ENCODE data around the gene SELENOO.
"Not testable (repeated sequence)": the region's sequence is repeated elsewhere in the genome, so short reads cannot be mapped to it uniquely, and the experiment has no call there.

The SELENOO gene

GRCh38 chr22:50201191-50202129, 649 bp downstream of the SELENOO start:
- no peak for DNase-seq (ENCODE audit: low read depth)

- DNase-seq (ENCODE audit: low read depth), result no peak
Observed at GRCh38 chr22:50202130-50202666, 1.4 kb downstream of the SELENOO start.

DNA sequence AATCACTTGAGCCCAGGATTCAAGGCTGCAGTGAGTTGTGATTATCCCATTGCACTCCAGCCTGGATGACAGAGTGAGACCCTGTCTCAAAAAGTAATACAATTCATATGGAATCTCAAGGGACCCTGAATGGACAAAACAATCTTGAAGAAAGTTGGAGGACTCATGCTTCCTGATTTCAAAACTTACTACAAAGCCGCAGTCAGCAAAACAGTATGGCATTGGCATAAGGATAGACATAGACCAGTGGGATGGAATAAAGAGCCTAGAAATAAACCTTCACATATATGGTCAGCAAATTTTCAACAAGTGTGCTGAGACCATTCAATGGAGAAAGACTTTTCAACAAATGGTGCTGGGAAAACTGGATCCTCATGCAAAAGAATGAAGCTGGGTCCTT, 2.5 kb downstream of the SELENOO start:
- DNase-seq (ENCODE audit: low read depth), result no peak

GRCh38 chr22:50204571-50204970, 3.8 kb downstream of the SELENOO start:
- DNase-seq (ENCODE audit: low read depth), result no peak

- DNase-seq (ENCODE audit: low read depth), result not testable (repeated sequence)
Observed at GRCh38 chr22:50204998-50205397, 4.2 kb downstream of the SELENOO start.

GRCh38 chr22:50205781-50206569, 5.2 kb downstream of the SELENOO start:
- no peak for DNase-seq (ENCODE audit: low read depth)

DNA sequence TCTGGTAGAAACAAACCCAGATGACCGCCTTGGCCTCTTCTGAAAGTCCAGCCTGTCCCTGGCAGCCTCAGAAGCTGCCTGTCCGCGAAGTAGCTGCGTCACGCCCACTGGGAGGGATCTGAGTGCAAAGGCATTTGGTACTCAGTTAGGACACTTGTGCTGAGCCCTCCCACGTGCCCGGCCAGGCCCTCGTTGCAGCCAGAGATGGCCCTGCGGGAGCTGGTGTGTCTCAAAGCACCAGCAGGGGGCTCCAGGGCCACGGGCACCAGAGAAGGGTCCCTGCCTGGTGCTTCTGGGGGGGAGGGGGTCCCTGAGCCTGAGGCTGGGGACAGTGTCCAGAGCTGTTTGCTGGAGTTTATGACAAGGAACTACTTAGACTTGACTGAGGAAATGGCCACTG, 5.8 kb downstream of the SELENOO start:
- peak; percentile 38 for DNase-seq (ENCODE audit: low read depth)

DNA sequence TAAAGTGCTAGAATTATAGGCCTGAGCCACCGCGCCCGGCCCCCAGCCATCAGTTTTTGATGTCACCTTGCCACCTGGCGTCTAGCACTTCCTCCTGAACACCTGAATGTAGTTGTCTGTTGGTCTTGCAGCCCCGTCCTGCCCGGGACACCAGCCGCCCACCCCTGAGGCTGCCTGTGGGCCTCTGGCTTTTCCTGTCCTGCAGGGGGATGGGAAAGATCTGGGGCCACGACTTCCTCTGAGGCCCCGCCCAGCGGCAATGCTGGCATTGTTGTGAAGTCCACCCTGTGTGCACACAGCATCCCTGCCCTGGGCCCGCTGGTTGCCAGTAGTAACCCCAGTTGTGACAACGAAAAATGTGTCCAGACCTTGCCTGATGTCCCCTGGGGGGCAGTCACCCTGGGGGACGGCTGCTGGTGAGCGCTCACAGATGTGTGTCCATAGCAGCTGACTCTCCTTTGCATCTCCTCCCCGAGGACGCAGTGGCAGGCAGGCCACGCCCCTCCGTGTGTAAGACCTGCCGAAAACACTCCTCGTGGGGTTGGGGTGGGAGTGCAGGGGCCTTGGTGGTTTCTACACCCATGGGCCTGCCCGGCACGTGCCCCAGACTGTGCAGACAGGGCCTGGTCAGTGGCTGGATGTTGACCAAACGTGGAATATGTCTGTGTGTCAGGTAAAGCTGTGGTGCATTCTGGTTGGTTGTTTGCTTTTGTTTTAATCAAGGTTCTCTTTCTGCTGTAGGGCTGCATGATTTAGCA, 6.8 kb downstream of the SELENOO start:
- no peak for DNase-seq (ENCODE audit: low read depth)

- DNase-seq (ENCODE audit: low read depth), result no peak
Observed at GRCh38 chr22:50208430-50208938, 7.7 kb downstream of the SELENOO start.

DNA sequence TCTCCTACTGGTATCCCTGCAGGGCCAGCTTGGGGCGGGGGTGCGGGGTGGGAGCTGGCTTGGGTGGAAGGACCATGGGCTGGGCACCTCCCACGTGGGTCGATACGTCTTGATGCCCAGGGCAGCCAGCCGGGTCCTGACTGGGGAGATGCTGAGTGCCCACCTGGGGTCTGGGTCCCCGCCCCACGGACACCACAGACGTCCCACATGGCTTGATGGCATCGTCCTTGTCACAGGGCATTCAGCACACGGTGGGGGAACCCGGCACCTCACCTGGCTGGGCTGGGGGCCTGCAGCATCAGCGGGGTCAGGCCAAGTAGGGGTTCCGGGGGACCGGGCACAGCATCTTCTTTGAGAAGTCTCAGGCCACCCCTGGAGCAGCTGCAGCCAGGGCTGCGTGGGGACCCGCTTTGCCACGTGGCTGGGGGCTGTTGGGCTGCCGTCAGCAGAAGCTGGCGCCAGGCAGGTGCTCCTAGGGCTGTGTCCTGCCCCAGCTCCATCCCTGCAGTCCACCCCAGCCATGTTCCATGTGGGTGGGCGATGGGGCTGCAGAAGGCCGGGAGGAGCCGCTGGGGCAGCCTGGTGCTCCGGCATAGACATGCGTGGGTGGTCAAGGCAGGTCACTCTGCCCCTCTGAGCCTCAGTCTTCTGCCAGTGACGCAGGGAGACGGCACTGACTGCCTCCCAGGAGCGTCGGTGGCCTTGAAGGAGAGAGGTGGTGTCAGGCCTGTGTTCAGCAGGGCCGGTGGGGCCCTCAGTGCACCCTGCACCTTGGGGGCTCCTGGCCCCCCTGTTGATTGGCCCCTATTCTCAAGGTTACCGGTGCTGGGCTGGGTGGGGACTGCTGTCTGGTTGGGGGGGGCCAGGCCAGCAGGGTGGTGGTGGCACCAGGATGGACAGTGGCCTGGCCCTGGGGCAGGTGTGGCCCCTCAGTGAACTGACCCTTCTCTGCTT, 8.4 kb downstream of the SELENOO start:
- no peak for DNase-seq (ENCODE audit: low read depth)

GRCh38 chr22:50209893-50210292, 9.1 kb downstream of the SELENOO start:
- peak; percentile 59 for DNase-seq (ENCODE audit: low read depth)

DNA sequence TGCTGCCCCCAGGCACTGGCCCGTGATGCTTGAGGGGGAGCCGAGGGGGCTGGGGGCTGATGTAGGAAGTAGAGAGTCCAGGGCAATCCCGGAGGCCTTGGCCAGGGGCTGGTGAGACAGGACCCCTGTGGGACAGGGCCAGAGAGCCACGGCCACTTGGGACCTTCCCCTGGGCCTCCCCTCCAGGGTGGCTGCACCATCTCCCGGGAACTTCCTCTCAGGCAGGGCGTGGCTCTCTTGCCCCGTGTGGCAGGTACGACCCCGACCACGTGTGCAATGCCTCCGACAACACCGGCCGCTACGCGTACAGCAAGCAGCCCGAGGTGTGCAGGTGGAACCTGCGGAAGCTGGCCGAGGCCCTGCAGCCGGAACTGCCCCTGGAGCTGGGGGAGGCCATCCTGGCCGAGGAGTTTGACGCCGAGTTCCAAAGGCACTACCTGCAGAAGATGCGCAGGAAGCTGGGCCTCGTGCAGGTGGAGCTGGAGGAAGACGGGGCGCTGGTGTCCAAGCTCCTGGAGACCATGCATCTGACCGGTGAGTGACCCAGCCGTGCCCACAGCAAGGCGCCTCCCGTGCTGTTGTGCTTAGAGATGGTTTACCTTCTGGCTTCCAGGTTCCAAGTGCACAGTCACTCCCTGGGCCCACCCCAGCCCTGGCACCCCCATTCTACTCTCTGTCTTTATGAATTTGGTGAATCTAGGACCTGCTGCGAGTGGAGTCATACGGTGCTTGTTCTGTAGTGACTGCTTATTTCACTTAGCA, 9.7 kb downstream of the SELENOO start:
- DNase-seq (ENCODE audit: low read depth), result no peak

- DNase-seq (ENCODE audit: low read depth), result no peak
Observed at GRCh38 chr22:50211147-50211546, 10.3 kb downstream of the SELENOO start.

DNA sequence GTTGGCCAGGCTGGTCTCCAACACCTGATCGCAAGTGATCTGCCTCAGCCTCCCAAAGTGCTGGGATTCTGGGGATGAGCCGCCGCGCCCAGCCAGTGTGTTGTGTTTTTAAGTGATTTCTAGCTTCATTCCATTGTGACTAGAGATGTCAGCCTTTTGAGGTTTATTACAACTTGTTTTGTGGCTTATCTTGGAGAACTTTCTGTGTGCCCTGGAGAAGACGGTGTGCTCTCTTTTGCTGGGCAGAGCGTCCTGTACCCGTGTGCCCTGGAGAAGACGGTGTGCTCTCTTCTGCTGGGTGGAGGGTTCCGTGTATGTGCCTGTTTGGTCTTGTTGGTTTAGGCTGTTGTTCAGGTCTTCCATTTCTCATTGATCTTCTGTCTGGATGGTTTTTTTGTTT, 12.5 kb downstream of the SELENOO start:
- DNase-seq (ENCODE audit: low read depth), result no peak

DNA sequence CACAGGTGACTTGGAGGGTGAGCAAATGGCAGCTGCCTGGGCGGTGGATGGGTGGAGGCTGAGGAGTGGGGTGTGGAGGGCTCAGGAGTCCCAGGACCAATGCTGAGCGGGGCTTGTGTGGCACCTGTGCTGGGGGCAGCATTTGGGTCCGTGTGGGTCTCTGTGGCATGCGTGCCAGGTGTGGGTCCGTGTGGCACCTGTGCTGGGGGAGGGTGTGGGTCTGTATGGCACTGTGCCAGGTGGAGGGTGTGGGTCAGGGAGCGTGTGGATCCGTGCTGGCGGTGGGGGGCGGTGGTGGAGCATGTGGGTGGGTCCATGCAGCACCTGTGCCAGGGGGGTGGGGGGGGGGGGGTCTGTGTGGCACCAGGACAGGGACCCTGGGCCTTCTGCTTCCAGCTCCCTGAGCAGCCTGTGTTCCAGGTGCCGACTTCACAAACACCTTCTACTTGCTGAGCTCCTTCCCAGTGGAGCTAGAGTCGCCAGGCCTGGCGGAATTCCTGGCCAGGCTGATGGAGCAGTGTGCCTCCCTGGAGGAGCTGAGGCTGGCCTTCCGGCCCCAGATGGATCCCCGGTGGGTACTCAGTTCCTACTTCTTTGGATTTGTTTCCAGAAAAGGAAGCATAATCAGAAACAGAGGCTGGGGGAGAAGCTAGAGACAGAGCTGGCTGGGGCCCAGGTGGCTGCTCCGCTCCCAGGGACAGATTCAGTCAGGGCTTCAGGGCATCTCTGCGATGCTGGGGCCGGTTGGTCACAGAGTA, 14.7 kb downstream of the SELENOO start:
- no peak for DNase-seq (ENCODE audit: low read depth)

GRCh38 chr22:50216055-50216683, 15.4 kb downstream of the SELENOO start:
- DNase-seq (ENCODE audit: low read depth), result no peak

GRCh38 chr22:50216684-50217520, 16.1 kb downstream of the SELENOO start:
- DNase-seq (ENCODE audit: low read depth), result no peak
